Nephron progenitor cell (in vitro differentiated cells): ENCODE data around the gene TBCK.

Experiments used
- DNase-seq: peaks from one replicate; pipeline ENCODE4 v3.0.0; 2021
- H3K27ac Mint-ChIP-seq: 2 replicates; pipeline ENCODE4 v1.8.0; 2021; ENCODE audit warnings: mild to moderate bottlenecking, moderate library complexity, mixed read lengths
- H3K27me3 Mint-ChIP-seq: 2 replicates; pipeline ENCODE4 v1.8.0; 2021; ENCODE audit warnings: mild to moderate bottlenecking, low read depth, mixed read lengths; ENCODE audit not compliant: poor library complexity
- H3K36me3 Mint-ChIP-seq: 2 replicates; pipeline ENCODE4 v1.8.0; 2021; ENCODE audit warnings: low read depth, mixed read lengths
- H3K4me1 Mint-ChIP-seq: 2 replicates; pipeline ENCODE4 v1.8.0; 2021; ENCODE audit warnings: mixed read lengths
- H3K4me3 Mint-ChIP-seq: 2 replicates; pipeline ENCODE4 v1.8.0; 2021; ENCODE audit warnings: mild to moderate bottlenecking, moderate library complexity, mixed read lengths
- H3K9me3 Mint-ChIP-seq: 2 replicates; pipeline ENCODE4 v1.8.0; 2021; ENCODE audit warnings: mild to moderate bottlenecking, moderate library complexity, mixed read lengths
- TF ChIP-seq, protein P1 (sequence below): fragments of 200-600 bp; sonication (generic); IDR thresholded peaks from 2 replicates; pipeline ENCODE4 v1.5.0; 2021; ENCODE audit warnings: antibody characterized with exemption

Gene TBCK

GRCh38 chr4:105996845-105997244 lies 319.2 kb downstream of the TBCK start:
- TF ChIP-seq, protein P1, sequence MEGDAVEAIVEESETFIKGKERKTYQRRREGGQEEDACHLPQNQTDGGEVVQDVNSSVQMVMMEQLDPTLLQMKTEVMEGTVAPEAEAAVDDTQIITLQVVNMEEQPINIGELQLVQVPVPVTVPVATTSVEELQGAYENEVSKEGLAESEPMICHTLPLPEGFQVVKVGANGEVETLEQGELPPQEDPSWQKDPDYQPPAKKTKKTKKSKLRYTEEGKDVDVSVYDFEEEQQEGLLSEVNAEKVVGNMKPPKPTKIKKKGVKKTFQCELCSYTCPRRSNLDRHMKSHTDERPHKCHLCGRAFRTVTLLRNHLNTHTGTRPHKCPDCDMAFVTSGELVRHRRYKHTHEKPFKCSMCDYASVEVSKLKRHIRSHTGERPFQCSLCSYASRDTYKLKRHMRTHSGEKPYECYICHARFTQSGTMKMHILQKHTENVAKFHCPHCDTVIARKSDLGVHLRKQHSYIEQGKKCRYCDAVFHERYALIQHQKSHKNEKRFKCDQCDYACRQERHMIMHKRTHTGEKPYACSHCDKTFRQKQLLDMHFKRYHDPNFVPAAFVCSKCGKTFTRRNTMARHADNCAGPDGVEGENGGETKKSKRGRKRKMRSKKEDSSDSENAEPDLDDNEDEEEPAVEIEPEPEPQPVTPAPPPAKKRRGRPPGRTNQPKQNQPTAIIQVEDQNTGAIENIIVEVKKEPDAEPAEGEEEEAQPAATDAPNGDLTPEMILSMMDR = no peak
- Mint-ChIP-seq H3K4me3 (no peak overlapping the region), H3K36me3 (no peaks in the 10 kb centered on the region), H3K4me1 (peaks cover 28% of the 10 kb centered on the region), H3K9me3 (no peaks in the 10 kb centered on the region), H3K27me3 (no peaks in the 10 kb centered on the region), H3K27ac (no peak overlapping the region)
- no peak for DNase-seq

GRCh38 chr4:105994841-105995501 lies 321.0 kb downstream of the TBCK start:
- H3K27ac Mint-ChIP-seq = no peak overlapping the region
- H3K9me3 Mint-ChIP-seq = no peaks in the 10 kb centered on the region
- peaks cover 28% of the 10 kb centered on the region for H3K4me1 Mint-ChIP-seq
- H3K27me3 Mint-ChIP-seq = peaks cover 4% of the 10 kb centered on the region
- DNase-seq = no peak
- no peaks in the 10 kb centered on the region for H3K36me3 Mint-ChIP-seq
- H3K4me3 Mint-ChIP-seq = no peak overlapping the region
- TF ChIP-seq, protein P1 = no peak

GRCh38 chr4:105994061-105994460 lies 321.9 kb downstream of the TBCK start:
- TF ChIP-seq, protein P1 = no peak
- H3K4me1 Mint-ChIP-seq = peaks cover 22% of the 10 kb centered on the region
- H3K27me3 Mint-ChIP-seq = peaks cover 4% of the 10 kb centered on the region
- H3K4me3 Mint-ChIP-seq = no peak overlapping the region
- no peak overlapping the region for H3K27ac Mint-ChIP-seq
- no peak for DNase-seq
- no peaks in the 10 kb centered on the region for H3K36me3 Mint-ChIP-seq
- no peaks in the 10 kb centered on the region for H3K9me3 Mint-ChIP-seq

- H3K4me3 Mint-ChIP-seq = no peak overlapping the region
- H3K9me3 Mint-ChIP-seq = peaks cover 6% of the 10 kb centered on the region
- peaks cover 12% of the 10 kb centered on the region for H3K4me1 Mint-ChIP-seq
- DNase-seq = no peak
- H3K27me3 Mint-ChIP-seq = peaks cover 4% of the 10 kb centered on the region
- no peak overlapping the region for H3K27ac Mint-ChIP-seq
- no peaks in the 10 kb centered on the region for H3K36me3 Mint-ChIP-seq
- TF ChIP-seq, protein P1 = no peak
These were observed 323.2 kb downstream of the TBCK start for GRCh38 chr4:105992641-105993305.

- H3K4me3 Mint-ChIP-seq = no peak overlapping the region
These were observed 324.3 kb downstream of the TBCK start for GRCh38 chr4:105991726-105992125.

More at GRCh38 chr4:105991726-105992125, 324.3 kb downstream of the TBCK start:
- no peak for DNase-seq
- Mint-ChIP-seq H3K27me3 (peaks cover 4% of the 10 kb centered on the region), H3K4me1 (peaks cover 2% of the 10 kb centered on the region), H3K36me3 (no peaks in the 10 kb centered on the region), H3K9me3 (peaks cover 11% of the 10 kb centered on the region), H3K27ac (no peak overlapping the region)
- TF ChIP-seq, protein P1 = no peak
